Inflammatory macrophage (primary cell): ENCODE measurements around the gene NAV1.
"Not testable (repeated sequence)": the region's sequence is repeated elsewhere in the genome, so short reads cannot be mapped to it uniquely, and the experiment has no call there.

Experiments
- DNase-seq, 2 donors: peaks; one replicate each; pipeline ENCODE4 v3.0.0-alpha.2; 2020 to 2022

The NAV1 gene

DNA sequence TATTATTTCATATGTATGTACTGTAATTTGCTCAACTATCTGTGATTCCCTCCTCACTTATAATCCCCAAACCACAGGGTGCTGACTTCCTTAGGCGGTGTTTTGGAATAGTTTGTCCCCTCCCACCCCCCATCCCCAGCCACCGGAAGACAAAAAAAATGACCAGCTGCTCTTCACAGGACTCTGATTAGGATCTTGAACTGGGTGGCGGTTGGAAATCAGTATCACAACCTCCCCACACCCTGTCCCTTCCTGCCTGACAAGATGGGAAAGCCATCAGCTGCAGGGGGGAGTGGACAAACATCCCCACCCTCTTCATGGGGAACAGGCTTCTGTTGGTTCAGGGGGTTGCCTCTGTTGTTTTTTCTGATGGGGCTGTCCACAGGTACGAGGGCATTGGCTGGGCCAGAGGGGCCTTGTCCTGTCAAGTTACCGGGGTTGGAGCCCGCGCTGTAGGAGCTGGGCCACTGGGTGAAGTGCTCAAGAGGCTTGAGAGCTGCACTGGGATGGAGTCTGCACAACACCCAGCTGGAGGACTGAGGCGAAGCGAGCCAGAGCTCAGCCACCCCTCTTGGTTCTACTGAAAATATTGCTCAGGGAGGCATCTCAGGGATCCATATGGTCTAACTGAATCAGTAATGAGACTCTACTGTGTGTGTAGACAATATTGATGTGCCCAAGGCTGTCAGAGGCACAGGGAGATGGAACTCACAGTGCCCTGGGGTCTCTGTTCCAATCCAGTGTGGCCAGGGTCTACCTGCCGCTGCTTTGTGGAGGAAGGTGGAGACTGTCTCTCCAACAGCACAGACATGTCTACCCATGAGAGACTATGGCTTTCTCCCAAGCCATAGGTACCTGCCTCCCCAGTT lies 28.2 kb downstream of the NAV1 start:
- no peak for DNase-seq

DNA sequence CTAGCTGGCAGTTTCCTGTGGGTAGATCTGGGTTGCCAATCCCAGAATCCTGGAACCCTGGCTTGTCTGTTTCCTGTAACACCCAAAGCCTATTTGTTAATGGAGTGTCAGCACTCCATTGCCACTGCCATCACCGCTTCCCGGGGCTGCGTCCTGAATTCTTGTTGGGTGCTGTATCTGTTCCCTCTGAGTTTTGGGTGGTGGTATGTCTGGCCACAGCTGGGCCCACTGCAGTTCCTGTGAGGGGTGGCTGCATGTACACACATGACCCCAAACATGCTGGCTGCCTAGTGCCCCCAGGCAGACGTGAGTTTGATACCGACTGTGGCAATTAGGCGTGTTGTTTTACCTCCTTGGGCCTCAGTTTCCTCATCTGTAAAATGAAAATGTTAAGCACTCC lies 29.3 kb downstream of the NAV1 start:
- DNase-seq = no peak

DNA sequence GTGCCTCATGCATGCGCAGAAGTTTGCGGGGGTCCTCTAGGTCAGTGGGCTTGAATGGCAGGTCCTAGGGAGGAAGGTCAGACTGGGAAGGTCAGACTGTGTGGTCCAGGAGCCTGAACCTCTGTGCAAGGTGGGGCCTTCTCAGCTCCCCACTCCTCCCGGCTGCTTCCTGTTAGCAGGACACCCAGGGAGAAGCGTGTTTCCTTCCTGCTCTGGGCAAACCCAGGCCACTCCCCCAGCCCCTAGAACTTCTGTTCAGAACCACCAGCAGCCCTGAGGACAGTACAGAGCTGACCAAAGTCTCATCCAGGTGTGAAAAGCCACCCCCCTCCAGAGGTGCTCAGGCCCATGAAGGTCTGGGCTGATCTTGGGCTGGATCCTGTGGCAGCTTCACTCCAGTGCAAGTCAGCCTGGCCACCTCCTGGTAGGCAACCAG lies 29.9 kb downstream of the NAV1 start:
- no peak for DNase-seq

DNA sequence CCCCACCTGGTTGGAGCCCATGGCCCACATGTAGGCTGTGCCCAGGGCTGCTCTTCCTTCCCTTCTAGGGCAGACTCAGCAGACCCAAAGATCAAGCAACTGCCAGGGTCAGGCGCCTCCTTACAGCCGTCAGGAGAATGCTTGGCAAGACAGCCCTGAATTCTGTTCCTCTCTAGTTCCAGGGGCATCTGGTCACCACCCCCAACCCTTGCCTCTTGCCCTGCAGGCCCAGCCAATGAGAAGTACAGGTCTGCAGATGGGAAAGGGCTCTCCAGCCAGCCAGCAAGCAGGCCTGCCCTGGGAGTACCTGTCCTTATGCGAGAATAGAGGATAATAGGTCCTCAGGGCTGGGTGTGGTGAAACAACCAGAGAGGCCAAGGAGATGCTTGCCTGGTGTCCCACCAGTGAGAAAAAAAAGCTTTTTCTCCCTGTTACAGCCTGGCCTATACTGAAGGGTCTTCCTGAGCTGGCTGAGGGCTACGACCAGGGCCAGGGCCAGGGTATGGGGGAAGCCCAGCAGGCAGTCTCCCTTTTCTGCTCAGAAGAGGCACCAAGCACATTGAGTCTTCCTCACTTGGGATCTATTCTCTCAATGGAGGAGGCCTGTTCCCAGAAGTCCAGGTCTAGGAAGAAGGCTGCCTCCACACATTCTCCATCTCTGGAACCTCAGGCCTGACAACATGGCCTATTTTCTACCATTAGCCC lies 31.4 kb downstream of the NAV1 start:
- DNase-seq = no peak

DNA sequence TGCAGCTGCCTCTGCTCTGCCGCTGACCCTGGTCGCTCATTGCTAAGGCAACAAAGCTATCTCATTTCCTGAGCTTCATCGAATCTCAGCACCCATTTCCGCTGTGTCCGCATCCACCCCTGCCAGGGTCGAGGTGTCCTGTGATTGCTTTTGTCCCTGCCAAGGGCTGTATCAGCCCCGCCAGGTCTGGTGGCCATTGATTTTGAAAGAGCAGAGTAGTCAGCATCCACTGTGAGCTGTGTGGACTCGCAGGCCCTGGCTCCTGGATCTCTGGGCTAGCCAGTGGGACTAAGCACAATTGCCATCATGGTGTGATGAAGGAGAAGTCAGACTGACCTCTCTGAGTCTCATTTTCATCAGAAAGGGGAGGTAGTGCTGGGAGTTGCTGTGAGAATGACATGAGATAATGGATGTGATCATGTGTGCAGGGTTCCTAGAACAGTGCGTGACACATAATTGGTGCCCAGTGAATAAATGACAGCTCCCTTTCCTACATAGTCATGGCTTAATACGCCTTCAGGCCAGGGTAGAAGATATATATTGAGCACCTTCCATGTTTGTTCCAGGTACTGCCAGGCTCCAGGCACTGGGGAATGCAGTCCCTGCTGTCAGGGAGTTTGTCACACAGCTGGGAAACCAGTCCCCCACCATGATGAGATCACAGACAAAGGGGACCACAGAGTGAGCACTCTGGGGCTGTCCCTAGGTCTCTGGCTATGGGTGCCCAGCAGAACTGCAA lies 32.1 kb downstream of the NAV1 start:
- DNase-seq = no peak

DNA sequence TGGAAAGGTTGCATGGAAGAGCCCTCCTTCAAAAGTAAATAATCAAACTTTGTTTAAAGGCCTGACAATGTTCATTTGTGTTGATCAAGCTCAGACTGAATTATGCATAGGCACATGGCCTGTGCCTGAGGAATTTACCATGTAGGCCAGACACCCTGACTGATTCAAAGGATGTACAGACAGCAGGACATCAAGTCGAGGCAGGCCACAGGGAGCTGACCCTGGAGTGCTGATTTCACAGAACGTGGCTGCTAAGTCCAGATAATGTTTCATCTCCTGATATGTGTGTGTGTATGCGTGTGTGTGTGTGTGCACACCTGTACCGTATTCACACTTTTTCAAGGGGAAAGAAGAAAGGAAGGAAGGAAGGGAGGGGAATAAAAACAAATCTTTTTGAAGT lies 34.1 kb downstream of the NAV1 start:
- no peak for DNase-seq

DNA sequence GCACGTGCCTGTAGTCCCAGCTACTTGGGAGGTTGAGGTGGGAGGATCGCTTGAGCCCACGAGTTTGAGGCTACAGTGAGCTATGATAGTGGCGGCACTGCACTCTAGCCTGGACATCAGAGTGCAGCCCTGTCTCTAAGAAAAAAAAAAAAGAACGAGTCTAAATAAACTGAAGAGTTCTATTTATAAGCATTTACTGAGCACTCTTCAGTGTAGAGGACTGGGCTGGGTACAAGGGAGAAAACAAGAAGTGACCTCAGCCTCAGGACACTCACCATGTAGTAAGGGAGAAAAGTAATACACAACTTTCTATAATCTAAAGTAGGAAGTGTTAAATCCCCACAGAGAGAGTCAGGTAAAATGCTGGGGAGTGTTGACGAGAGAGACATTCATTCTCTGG lies 35.0 kb downstream of the NAV1 start:
- no peak for DNase-seq

DNA sequence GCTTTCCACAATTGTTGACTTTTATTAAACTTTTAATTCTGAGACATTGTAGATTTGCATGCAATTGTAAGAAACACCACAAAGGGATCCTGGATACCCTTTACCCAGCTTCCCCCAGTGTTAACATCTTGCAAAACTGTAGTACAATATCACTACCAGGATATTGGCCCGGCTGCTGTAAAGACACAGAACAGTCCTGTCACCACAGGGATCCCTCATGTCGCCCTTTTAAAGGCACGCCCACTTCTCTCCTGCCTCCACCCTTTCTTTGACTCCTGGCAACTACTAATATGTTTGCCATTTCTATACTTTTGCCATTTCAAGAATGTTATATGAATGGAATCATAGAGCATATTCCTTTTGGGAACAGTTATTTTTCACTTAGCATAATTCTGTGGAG lies 37.0 kb downstream of the NAV1 start:
- no peak for DNase-seq

DNA sequence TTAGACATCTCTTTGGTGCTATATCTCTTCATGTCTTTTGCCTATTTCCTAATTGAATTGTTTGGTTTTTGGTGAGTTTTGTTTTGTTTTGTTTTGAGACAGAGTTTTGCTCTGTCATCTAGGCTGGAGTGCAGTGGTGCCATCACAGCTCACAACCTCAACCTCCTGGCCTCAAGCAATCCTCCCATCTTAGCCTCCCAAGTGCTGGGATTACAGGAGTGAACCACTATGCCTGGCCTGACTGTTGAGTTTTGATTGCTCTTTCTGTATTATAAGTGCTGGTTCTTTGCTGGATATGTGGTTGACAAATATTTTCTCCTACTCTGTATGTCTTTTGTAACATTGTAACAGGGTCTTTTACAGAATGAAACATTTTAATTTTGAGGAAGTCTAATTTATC lies 38.0 kb downstream of the NAV1 start:
- DNase-seq = no peak

DNA sequence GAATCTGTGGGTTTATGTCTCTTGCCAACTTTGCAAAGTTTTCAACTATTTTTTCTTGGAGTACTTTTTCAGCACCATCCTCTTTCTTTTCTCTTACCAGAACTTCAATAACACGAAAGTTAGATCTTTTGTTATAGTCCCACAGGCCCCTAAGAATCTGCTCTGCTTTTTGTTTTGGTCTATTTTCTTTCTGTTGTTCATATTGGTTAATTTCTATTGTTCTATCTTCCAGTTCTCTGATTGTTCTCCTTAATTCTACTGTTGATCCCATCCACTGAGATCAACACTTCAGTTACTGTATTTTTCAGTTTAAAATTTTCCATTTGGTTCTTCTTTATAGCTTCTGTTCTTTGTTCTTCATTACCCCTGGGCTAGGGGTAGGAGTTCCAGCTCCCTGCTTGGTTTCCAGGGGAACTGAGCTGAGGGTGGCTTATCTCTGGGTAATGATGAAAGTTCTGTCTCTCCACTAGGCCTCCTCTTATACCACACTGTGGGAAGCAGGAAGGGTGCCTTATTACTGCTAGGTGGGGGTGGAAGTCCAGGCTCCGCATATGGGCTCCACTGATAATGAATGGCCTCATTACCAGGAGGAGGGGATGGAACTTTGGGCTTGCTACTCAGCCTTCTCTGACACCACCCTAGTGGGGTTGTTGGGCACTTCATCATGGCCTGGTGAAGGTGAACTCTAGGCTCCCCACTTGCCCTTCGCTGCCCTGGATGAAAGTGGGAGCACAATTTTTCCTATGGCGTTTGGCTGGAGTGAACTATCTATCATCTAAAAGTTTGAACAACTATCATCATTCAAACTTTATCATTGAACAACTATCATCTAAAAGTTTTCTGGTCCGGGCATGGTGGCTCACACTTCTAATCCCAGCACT lies 39.3 kb downstream of the NAV1 start:
- DNase-seq = peak in 1 of 2 donors; percentile 8

DNA sequence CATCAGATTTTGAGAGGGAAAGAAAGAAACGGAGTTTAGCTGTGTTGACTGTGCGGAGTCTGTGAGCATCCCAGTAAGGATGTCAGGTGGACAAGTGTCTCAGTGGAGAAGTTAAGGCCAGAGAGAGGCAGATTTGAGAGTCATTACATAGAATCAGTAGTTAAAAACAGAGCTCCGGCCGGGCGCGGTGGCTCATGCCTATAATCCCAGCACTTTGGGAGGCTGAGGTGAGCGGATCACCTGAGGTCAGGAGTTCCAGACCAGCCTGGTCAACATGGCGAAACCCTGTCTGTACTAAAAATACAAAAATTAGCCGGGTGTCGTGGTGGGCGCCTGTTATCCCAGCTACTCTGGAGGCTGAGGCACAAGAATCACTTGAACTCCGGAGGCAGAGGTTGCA lies 42.4 kb downstream of the NAV1 start:
- DNase-seq = not testable (repeated sequence)

DNA sequence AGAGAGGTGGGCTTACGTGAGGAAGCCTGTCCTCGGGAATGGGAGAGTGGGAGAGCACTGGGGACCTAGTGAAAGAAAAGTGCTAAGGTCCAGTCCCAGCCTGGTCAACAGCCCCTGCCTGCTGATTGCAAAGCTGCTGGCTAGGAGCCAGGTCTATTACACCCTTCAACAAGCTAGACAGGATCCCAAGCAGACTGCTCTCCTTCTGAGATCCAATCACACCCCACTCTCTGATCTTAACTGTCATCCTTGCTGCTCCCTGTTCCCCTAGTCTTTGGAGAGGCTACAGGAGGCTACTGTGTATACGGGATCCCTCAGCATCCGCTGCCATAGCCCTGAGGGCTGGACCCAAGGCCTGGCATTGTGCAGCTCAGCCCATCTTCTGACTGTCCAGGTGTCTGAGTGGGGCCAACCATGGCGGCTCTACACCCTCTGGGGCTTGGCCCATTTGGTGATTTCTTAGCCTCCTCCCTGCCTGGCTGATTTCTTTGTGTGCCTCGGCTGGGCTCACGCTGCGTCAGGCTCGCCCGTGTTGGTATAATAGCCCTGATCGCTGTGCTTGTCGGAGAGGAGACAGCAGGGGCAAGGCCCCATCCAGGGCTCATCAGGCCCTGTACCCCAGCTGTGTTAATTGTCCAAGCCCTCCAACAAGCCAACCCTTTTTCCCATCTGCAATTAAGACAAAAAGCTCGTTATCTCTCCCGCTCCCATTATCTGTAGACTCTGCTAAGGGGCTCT lies 43.9 kb downstream of the NAV1 start:
- DNase-seq = no peak

DNA sequence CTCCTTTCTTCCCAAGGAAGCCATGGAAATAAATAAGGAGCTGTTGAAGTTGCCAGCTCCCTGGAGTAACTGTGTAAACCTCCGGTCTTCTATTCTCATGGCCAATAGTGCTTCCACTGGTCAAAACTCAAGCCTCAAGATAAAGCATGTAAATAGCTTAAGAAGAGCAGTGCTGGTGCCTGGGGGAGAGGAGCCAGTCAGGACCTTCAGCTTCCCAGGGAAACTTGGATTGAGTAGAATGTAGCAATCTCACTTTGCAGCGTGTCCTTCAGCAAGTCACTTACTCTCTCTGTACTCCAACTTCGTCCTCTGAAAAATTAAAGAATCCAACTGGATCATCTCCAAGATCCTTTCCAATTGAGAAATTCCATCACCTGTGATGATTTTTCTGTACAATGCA lies 44.7 kb downstream of the NAV1 start:
- DNase-seq = no peak

DNA sequence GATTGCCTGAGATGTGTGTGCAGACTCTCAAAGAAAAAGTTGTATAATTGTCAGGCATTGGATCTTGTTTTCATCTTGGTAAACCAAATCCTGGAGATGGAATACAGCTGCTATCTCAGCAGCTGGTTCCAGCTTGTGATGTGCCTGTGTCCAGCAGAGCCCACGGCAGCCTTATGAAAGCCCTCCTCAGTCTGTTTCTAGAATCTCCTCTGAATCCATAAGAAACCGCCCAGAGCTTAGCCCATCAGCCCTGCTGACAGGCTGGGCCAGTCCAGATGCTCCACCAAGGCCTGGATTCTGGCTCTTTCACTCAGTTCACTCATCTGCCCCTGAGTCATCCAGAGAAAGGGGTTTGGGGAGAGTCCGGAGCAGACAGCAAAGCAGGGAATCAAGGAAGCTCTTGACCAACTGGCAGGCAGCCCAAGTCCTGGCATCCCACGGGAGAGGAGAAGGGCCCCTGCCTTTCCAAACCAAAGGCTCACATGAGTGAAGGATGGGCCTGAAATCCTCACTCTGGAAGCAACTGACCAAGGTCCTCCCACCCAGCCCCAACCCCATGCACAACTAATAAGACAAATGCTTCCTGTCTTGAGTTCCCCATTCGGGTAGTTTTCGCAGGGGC lies 45.7 kb downstream of the NAV1 start:
- peak; percentile 50 to 80 for DNase-seq

DNA sequence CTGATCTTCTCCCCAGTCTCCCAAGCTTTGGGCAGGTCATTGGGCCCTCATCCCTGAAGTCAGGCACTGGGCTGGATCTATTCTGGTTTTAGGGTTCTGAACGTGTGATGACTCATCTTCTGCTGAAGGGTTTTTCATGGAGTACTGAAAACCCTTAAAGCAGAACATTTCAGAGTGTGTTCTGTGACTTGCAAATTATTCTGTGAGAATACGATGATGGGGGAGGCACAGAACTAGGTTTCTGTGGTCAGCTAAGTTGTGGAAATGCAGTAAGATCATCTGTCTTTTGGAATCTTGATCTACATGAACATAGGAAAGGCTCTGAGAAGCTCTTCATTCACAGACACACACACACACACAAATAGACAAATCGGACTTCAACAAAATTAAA lies 46.2 kb downstream of the NAV1 start:
- no peak for DNase-seq

DNA sequence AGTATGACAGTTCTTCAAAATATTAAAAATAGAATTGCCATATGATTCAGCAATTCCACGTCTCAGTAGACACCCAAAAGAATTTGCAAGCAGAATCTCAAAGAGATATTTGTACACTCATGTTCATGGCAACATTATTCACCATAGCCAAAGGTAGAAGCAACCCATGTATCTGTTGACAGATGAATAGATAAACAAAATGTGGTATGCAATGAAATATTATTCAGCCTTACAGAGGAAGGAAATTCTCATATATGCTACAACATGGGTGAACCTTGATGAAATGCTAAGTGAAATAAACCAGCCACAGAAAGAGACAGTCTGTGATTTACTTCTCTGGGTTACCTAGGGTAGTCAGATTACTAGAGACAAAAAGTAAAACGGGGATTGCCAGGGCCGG lies 47.0 kb downstream of the NAV1 start:
- DNase-seq = no peak

DNA sequence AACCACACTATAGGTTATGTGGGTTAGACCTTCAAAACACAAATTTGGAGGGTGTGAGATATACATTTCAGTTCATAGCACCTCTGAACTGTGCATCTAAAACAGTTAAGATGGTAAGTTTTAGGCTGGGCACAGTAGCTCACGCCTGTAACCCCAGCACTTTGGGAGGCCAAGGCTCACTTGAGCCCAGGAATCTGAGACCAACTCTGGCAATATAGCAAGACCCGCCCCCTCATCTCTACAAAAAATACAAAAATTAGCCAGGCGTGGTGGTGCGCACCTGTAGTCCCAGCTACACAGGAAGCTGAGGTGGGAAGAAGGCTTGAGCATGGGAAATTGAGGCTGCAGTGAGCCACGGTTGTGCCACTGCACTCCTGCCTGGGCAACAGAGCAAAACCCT lies 47.9 kb downstream of the NAV1 start:
- DNase-seq = no peak

DNA sequence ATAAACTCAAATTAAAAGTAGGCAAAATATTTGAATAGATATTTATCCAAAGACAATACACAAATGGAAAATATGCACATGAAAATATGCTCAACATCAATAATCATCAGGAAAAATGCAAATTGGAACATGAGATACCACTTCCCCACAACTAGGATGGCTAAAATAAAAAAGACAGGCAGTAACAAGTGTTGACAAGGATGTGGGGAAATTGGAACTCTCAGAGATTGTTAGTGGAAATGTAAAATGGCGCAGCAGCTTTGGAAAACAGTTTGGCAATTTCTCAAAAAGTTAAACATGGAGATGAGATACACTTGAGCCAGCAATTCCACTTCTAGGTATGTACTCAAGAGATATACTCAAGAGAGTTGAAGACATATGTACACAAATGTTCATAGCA lies 48.8 kb downstream of the NAV1 start:
- DNase-seq = no peak
